Left hindlimb (tissue), 1 donor: ENCODE measurements around the gene SLC12A7.
"Not testable (repeated sequence)": the region's sequence is repeated elsewhere in the genome, so short reads cannot be mapped to it uniquely, and the experiment has no call there.

Experiments
- DNase-seq: peaks from one replicate; pipeline ENCODE4 v3.0.0-alpha.2; 2018

Gene SLC12A7

DNA sequence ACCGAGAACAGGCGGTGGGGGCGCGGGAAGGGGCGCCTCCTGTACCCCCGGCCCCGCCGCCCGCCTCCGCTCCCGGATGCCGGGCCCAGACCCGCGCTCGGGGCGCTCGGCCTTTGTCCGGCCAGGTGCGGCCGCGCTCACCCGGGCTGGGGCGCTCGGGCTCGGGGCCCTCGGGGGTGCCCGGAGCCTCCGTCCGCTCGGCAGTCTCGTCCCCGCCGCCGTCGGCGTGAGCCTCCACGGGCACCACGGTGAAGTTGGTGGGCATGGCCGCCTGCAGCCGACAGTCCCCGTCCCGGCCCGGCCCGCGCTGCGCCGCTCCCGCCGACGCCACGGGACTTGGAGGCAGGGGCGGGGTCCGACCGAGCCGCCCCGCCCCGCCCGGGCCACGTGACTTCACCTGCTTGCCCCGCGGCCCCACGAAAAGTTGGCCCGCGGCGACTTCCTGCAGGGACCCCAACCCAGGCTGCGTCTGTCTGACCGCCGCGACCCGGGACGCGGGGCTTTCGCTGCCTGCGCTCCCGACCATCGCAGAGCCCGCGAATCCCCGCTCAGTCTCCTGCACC lies at the start of gene SLC12A7:
Gene SLC12A7, minus strand, starts transcription at position 337 of the 563 bp plus-strand sequence. Its CDS starts 72 bp downstream, at position 265.
- no peak for DNase-seq

DNA sequence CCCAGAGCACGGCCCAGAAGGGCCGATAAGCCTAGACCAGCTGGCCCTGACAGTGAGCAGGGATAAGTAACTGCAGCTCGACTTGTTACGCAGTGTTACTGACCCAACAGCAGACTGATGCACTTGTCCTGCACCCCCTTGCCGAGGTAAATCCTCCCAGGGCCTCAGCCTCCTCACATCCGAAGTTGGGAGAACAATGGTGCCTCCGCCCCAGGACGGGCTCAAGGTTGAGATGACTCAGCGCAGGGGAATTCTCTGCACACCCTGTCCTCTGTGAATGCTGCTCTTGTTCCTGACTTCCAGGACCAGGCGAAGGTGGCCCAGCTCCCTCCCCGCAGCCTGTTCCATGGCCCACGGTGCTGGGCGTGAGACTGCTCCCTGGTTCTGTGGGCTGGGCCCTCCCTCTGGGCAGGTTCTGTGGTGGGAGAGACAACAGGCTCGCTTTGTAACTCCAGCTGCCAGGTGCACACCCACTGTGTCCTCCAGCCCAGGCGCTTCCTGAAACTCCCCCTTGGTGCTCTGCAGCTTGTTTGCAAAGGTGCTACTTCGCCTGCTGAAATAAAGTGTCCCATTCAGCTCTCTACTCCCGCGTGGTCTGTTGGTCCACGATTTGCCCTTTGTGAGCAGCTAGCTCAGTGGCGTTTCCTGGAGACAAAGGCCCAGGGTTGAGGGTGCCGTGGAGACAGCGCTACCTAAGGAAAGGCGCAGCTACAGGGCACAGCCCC lies 49.4 kb upstream of the SLC12A7 start:
- no peak for DNase-seq

DNA sequence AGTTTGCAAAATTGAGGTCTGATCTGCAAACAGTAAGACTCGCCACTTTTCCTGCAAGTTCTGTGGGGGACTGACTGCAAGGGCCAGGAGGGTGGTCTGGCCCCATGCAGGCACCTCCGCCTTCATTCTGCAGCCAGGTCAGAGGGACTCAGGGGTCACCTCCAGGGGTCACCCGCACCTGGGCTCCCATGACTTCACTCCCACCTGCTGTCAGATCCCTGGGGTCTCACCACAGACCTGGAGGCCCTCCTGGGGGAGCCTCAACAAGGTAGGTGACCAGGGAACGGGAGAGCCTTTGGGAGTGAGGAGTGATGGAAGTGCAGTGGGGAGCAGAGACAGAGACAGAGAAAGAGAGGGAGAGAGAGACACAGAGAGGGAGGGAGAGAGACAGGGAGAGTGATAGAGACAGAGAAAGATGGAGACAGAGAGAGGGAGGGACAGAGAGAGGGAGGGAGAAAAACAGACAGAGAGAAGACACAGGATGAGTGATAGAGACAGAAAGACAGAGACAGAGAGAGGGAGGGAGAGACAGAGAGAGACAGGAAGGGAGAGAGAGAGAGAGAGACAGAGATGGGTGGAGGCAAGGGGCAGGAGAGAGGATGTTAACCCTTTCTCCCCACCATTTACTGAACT lies 48.0 kb upstream of the SLC12A7 start:
- no peak for DNase-seq

DNA sequence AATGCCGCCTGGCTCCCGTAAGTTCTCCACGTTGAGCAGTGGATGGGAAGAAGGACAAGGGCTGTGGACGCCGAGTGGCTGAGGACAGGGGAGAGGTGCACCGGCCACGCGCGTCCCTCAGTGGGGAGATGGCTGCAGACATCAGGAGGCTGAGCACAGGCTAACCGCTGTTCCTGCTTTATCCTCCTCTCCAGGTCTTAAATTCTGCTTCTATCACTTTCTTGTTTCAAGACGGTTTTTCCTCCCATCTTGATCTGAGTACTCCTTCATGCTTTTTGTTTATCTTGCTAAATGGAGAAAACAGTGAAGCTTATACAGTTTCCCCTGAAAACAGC lies 47.4 kb upstream of the SLC12A7 start:
- no peak for DNase-seq

DNA sequence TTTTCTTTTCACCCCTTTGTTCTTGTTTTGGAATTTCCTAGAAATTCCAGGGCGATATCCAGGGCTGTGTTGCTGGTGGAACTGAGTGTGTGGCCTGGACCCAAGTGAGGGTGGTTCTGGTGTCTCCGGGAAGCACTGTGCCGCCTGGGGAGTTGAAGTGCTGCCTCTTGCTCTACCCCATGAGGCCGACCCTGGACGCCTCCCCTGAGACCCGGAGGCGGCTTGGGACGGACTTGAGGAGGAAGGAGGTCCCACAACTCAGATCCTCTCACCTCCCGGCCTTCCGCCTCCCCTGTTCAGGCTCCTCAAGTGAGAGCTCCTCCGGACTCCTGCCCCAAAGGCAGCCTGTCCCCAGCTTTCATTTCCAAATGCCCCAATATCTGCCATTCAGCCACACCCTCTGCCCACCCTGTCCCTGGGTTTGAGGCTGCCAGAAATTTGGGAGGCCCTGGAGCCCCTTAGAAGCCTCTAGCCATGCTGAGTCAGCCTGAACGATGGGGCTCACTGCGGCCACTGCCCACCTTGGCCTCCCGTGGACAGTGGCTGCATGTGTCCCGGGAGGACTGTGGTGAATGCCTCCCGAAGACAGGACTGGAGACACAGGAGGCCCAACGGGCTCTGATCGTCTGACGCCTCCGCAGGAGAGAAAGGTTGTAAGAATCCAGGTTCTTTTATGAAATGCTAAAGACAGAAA lies 46.9 kb upstream of the SLC12A7 start:
- DNase-seq, result no peak

DNA sequence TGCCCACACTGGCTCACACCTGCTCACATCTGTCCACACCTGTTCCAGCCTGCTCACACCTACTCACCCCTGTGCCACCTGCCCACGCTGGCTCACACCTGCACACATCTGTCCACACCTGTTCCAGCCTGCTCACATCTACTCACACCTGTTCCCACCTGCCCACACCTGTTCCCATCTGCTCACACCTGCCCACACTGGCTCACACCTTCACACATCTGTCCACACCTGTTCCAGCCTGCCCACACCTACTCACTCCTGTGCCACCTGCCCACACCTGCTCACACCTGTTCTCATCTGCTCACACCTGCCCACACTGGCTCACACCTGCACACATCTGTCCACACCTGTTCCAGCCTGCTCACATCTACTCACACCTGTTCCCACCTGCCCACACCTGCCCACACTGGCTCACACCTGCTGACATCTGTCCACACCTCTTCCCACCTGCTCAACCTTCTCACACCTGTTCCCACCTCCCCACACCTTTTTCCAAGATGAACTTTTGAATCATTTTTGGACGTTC lies 45.7 kb upstream of the SLC12A7 start:
- not testable (repeated sequence) for DNase-seq

DNA sequence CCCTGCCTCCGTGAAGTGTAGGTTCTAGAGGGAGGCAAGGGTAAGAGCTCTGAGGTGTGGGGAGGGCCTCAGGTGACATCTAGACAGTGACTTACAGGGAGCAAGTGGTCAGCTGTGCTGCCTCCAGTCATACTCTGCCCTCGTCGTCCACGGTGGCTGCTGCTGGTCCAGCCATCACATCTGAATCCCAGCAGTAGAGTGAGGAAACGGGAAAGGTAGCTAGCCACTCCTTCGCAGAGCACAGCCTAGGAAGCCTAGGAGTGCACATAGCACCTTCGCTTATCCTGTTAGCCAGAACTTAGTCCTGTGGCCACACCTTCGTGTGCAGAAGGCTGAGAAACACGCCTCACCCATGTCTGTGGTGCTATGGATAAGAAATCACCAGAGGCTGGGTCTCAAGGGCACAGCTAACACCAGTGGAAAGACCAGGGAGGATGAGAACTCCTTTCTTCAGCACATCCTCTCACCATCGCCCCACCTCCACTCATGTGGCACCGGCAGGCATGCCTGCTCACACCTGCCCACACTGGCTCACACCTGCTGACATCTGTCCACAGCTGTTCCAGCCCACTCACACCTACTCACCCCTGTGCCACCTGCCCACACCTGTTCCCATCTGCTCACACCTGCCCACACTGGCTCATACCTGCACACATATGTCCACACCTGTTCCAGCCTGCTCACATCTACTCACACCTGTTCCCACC lies 45.0 kb upstream of the SLC12A7 start:
- no peak for DNase-seq

DNA sequence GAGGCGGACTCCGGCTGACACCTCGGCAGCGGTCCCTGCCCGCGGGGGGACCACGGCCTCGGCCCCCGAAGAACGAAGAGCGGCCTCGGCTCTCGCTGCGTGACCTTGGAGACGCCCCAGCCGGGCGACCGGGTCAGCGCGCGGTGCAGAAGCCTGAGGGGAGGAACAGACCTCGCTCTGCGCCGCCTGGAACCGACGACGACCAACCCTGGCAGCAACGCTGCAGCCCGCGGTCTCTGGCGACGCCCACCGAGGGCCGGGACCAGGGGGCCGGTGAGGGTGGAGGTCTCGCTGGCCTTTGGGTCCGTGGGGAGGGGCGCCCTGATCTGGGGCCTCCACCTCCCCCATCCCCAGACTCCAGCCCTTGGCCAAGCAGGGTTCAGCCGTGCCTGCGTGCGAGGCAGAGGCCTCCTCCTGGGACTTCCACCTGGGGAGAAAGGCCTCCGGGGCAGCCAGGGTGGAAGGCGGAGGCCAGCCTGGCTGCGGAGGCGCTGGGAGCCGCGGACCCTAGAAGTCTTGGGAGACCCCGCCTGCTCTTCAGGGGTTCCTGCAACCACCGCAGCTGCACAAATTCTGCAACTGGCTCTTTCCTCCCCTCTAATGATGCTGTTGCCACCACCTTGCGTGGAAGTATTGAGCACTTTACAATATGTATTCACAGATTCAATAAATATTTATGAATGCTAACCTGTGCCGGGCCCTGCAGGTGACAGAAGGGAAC lies 44.3 kb upstream of the SLC12A7 start:
- DNase-seq, result no peak

DNA sequence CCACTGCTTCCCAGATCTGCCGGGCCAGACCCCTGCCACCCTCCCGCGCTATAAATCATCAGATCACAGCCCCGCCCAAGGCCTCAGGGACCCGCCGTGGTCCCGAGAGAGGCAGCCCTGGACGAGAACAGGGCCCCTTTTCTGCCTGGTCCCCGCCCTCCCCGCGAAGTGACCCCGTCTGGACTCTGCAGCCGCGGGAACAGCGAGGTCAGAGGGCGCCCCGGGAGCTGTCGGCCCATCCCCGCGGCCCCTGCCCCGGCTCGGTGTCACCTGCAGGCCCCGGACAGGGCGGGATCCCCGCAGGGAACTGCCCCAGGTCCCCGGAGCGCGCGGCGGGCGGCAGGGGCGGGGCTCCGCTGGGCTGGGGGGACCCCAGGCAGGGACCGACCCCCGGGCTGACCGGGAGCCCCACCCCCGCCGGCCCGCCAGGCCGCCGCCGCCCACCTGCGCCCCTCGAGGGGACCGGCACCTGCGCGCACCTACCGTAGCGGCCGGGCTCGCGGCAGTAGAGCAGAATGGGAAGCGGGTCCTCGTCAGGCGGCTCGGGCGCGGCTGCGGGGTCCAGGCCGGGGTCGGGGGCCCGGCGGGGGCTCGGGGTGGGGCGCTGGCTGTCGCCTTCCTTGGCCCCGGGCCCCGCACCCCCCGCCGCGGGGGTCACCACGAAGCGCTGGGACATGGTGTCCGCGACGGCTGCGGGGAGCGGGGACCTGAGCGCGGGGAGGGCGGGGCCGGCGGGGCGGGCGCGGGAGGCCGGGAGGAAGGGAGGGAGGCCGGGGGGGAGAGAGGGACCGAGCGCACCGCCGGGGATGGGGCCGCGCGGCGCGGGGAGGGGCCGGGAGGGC lies 43.5 kb upstream of the SLC12A7 start:
- DNase-seq, result no peak

DNA sequence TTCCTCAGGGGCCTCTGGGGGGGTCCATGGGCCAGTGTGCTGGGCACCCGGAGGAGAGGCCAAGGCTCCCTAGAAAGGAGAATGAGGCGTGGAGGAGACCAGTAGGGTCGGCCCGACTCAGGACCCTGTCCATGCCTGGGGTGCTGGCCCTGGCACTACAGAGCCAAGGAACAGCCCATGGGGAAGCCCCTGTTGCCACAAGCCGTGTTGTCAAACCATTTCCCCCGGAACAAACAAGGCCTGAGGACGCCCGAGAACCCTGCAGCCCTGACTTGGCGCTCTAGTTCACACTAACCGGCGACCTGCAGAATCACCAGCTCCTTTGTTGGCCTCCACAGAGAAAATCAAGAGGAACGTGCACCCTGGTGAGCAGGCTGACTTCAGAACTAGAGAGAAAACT lies 41.6 kb upstream of the SLC12A7 start:
- no peak for DNase-seq

DNA sequence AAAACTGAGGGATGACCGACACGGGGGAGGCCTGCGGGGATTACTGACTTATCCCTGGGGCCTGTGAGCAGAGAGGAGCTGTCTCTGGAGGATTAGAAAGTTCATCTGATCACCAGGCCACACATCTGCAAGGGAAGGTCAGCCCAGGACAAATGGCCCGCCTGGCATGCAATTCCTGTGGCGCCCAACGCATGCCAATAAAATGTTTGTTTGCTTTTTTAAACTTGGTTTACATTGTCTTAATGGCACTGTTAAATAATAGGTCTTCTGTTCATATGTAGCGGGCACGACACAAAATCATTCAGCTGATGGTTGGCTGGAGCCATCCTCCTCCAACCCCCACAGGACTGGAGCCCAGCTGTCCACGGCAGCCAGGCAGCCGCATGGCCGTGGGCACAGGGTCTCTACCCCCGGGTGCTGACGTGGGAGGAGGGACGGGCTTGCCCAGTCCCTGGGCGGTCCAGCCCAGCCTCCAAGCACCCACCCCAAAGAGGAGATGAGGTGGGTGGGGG lies 41.0 kb upstream of the SLC12A7 start:
- DNase-seq, result no peak

DNA sequence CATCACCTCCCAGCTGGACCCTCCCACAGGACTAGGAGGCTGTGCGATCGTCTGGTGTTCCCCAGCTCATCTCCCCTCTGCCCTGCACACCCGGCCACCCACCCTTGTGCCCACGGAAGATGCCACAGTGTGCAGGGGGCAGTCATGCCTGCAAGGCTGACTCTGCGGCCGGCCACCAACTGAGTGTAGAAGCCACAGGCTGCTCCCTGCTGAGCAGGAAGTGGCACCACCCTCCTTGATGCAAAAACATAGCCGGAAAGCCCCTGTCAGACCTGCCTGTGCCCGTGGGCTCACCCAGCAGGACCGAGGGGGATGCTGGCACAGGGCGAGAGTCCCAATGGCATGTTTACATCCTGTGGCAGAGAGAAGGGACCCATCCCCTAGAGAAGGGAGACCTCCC lies 40.3 kb upstream of the SLC12A7 start:
- DNase-seq, result no peak

DNA sequence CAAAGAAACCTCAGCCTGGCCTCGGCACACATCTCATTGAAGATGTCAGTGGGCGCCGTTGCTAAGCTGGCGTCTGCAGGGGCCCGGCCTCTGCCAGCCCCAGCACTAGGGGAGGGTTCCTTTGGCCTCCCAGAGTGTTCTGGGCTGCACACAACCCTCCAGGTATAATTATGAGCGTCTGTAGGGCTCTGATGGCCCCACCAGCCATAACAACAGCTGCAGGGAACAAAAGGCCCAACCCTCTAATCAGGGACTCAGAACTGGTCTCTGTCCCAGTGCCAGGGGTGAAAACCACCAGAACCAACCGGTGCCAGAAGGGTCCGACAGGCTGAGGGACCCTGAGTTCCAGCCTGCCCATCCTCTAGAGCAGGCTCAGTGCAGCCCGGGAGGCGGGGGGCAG lies 39.5 kb upstream of the SLC12A7 start:
- no peak for DNase-seq

DNA sequence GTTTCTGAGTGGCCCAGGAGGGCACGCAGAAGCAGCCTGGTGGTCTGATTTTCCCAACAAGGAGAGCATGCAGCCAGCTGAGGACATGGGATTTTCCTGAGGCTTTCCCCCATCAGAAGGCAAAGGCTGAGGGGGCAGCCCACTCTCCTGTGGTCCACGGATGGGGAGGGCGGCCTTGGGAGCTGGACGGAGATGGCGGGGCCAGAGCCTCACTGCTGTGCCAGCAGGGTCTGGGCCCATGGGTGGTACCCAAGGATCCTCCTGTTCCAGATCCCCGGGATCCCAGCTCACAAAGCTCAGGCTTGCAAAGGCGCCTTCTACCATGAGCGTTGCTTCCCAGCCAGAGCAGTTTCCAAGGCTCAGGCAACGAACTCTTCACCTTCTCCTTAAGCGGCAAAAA lies 39.0 kb upstream of the SLC12A7 start:
- no peak for DNase-seq

DNA sequence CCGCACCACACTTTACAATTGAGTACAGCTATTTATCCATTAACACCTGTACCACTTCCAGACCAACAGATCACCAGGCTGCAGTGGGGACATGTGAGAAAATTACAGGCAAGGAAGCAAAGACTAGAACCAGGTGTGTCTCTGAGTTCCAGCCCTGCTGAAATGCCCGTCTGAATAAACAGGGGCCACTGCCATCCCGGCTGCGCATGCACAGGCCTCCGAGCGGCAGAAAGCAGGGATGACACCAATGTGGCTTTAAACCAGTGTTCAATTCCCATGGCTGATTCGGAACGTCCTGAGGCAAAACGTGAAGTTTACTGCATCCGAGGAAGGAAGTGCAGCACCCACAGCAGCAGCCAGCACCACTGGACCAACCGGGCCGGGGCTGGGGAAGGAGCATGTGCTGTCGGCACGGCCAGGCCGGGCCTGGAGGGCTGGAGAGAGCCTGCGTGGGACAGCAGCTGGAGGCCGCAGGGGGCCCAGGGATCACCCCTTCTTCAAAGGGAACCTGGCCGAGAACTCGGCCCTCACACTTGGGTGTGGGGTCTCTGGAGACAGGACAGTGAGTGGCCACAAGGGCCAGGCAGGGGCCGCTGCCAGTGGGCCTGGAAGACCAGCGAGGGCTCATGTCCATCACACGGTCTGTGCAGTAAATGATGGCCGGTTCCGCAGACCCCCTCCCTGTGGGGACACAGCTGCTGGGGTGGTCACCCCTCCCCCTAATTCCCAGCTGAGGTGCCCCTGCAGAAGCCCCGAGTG lies 33.0 kb upstream of the SLC12A7 start:
- no peak for DNase-seq

DNA sequence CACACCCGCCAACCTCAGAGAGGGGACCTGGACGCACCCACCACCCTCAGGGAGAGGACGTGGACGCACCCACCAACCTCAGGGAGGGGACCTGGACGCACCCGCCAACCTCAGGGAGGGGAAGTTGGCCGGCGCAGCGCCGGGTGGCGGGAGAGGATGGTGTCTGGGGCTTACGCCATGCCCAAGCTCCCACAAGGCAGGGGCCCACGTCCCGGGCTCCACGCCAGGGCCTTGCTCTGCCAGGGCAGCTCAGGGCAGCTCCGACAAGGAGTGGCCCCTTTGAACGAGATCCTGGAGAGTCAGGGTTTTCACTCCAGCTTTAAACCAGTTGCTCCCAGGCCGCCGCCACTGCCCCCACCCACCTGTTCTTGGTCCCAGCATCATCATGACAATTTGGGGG lies 32.2 kb upstream of the SLC12A7 start:
- no peak for DNase-seq

DNA sequence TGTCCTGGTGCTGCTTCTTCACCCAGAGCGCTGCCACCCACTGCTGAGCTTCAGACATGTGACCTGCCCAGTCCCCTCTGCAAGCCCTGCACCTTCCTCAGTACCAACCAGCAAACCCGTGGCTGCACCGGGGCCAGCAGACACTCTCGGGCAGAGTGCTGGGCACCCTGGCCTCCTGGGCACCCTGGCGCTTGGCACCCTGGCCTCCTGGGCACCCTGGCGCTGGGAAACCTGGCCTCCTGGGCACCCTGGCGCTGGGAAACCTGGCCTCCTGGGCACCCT lies 31.7 kb upstream of the SLC12A7 start:
- DNase-seq, result no peak

DNA sequence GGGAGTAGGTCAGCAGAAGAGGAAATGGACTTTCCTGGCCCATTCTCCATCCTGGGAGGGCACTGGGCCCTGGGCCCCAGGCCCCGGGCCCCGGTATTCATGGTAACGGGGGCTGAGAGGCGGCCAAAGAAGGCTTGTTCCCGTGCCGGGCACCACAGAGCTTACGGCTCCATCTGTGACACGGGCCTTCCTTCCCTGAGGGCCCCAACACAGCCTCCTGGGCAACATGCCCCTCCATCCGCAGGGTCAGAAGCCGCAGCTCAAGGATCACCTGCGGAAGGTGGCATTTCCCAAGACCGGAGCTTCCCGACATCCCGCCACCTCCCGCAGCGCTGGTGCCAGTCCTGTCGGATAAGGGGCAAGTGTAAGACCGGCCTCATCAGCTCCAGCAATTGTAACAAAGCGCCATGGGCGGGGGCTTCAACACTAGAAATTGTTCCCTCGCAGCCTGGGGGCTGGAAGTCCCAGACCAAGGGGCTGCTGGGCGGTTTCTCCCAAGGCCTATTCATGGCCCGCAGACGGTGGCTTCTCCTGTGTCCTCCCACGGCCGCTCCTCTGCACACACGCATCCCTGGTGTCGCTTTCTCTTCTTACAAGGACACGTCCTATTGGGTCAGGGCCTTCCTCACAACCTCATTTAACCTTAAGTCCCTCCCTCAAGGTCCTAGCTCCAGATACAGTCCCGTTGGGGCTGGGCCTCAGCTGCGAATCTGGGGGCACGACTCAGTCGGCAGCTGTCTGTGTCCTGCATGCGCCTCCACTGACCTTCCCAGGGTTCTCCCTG lies 31.2 kb upstream of the SLC12A7 start:
- no peak for DNase-seq

DNA sequence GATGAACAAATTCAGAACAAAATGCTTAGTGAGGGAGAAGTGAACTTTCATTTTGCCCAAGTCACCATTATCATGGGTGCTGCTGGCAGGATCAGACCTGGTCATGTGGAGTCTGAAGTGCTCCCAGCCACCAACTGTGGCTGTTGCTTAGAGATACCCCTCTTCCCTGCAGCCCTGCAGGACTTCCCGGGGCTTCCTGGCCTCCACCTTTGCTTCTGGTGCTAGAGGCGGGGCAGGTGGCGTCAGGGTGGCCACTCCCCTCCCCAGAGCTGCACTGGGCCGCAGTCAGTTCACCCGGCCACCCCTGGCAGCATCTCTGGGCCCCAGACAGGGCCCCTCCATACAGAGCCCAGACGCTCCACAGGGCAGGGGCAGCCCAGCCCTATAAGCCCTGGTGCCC lies 30.0 kb upstream of the SLC12A7 start:
- no peak for DNase-seq

DNA sequence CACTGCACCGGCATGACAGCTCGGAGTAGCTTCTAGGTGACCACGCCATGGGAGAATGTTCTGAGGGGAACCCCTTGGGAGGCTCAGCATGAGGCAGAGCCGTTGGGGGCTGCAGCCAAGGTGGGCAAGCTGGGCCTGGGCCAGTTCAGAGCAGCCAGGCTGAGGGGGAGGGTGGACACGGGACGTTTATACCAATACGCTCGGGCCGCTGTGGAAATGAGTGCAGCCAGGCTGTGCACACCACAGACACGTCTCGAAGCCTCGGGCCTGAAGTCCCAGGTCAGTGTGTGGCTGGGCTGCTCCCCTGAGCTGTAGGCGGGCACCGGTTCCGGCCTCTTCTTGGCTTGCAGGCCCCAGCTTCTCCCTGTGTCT lies 28.9 kb upstream of the SLC12A7 start:
- no peak for DNase-seq
